T47D (cell line): Measurements from ENCODE around the gene DAPK1.

ENCODE experiments used
- DNase-seq, 2 experiments: peaks; one replicate each; pipeline versions ENCODE4 v3.0.0 to v3.0.0-alpha.2; 2011 to 2012; ENCODE audit warnings: low read depth in 1 of 2, low spot score in 1 of 2
- JUND ChIP-seq: IDR thresholded peaks from 2 replicates; pipeline ENCODE4 v1.6.1; 2012; ENCODE audit warnings: low read depth
- in situ Hi-C: cut with HindIII; loops from 2 replicates; pipeline ENCODE4 v1.10.0; 2016; ENCODE audit warnings: low sequenced_read_pairs, low pct_unique_long_range_greater_than_20kb

DAPK1 gene

GRCh38 chr9:87699835-87700234, 202.2 kb downstream of the DAPK1 start:
- DNase-seq = no peak
- no peak for TF ChIP-seq JUND
- in situ Hi-C loops = no loop called here

- DNase-seq = no peak
- in situ Hi-C loops = no loop called here
- TF ChIP-seq JUND = no peak
Measured at GRCh38 chr9:87701491-87701890, 203.8 kb downstream of the DAPK1 start.

- in situ Hi-C loops = no loop called here
- DNase-seq = no peak
- no peak for TF ChIP-seq JUND
Measured at GRCh38 chr9:87701931-87702421, 204.3 kb downstream of the DAPK1 start.

- DNase-seq = no peak
- in situ Hi-C loops = no loop called here
- TF ChIP-seq JUND = no peak
Measured at GRCh38 chr9:87702921-87703320, 205.3 kb downstream of the DAPK1 start.

- no peak for DNase-seq
- no peak for TF ChIP-seq JUND
- in situ Hi-C loops = no loop called here
Measured at GRCh38 chr9:87703636-87704276, 206.1 kb downstream of the DAPK1 start.

GRCh38 chr9:87704342-87704741, 206.7 kb downstream of the DAPK1 start:
- DNase-seq = no peak
- in situ Hi-C loops = no loop called here

GRCh38 chr9:87706066-87706739, 208.5 kb downstream of the DAPK1 start:
- no peak for DNase-seq
- TF ChIP-seq JUND = no peak
- in situ Hi-C loops = no loop called here

More at GRCh38 chr9:87704342-87704741, 206.7 kb downstream of the DAPK1 start:
- TF ChIP-seq JUND = no peak

GRCh38 chr9:87707805-87708506, 210.3 kb downstream of the DAPK1 start:
- DNase-seq = no peak
- no peak for TF ChIP-seq JUND
- in situ Hi-C loops = no loop called here

- DNase-seq = no peak
- in situ Hi-C loops = no loop called here
- no peak for TF ChIP-seq JUND
Measured at GRCh38 chr9:87708546-87708945, 210.9 kb downstream of the DAPK1 start.

- in situ Hi-C loops = no loop called here
- TF ChIP-seq JUND = no peak
- DNase-seq = no peak
Measured at GRCh38 chr9:87708986-87709728, 211.5 kb downstream of the DAPK1 start.

GRCh38 chr9:87710443-87710842, 212.8 kb downstream of the DAPK1 start:
- no peak for DNase-seq
- TF ChIP-seq JUND = no peak
- in situ Hi-C loops = no loop called here

GRCh38 chr9:87711857-87712800, 214.5 kb downstream of the DAPK1 start:
- no peak for TF ChIP-seq JUND
- in situ Hi-C loops = no loop called here
- no peak for DNase-seq
